Measurements from ENCODE around the gene FOXO4.

DNA sequence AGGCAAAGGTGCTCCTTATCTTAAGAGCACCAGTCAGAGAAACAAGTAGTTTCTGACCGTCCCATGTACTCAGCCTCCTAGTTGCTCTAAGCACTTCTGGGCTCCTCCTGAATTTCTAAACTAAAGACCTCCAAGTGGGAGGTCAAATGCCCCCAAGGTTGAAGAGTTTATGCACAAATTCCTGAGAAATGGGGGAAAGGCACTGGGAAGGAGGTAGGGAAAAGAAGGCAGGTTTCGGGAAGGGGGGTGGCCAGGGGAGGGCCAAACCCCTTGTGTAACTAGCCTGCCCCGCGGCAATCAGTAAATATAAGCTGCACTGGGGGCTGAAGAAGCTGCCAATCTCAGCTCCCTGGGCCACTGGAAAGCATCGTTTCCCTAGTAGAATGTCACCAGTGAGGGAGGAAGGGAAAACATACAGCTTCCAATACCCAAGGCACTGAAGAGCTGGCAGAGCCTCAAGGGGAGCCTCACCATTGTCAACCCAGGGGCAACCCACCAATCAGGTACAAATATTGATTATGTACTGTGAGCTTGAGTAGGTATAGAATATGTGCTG, 3.4 kb downstream of the FOXO4 start:
- TF ChIP-seq, protein P1, sequence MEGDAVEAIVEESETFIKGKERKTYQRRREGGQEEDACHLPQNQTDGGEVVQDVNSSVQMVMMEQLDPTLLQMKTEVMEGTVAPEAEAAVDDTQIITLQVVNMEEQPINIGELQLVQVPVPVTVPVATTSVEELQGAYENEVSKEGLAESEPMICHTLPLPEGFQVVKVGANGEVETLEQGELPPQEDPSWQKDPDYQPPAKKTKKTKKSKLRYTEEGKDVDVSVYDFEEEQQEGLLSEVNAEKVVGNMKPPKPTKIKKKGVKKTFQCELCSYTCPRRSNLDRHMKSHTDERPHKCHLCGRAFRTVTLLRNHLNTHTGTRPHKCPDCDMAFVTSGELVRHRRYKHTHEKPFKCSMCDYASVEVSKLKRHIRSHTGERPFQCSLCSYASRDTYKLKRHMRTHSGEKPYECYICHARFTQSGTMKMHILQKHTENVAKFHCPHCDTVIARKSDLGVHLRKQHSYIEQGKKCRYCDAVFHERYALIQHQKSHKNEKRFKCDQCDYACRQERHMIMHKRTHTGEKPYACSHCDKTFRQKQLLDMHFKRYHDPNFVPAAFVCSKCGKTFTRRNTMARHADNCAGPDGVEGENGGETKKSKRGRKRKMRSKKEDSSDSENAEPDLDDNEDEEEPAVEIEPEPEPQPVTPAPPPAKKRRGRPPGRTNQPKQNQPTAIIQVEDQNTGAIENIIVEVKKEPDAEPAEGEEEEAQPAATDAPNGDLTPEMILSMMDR (conservative IDR thresholded peaks at IDR 0.05) = no peak
- no peak for TF ChIP-seq EZH2 (IDR thresholded peaks at IDR 0.05; ENCODE audit: low read depth)

Data from PC-9 (cell line).